ENCODE results near the gene ZNF71. TPM values are rescaled to one million over a fixed set of nuclear protein-coding genes. Genes with fewer than 3 reads are reported as not detected.

Gene ZNF71
- total RNA-seq, 4 donors from 2014 or later = 4.4 to 10.5 (median 5.6) TPM

GRCh38 chr19:56654151-56654550 is 59.0 kb downstream of the ZNF71 start:
- H3K36me3 ChIP-seq = no peaks in the 10 kb centered on the region
- H3K27ac ChIP-seq = no peak overlapping the region
- 80 to 84% methylated on average over 3 of the region's 3 CpGs for WGBS, 2 donors (ENCODE audit: low coverage in 1 of 2)
- intact Hi-C loops (cut with DNase I; ENCODE audit: low total_unique reads) = no loop called here
- H3K4me1 ChIP-seq = no peaks in the 10 kb centered on the region
- no peak overlapping the region for H3K4me3 ChIP-seq
- peaks cover 11 to 19% of the 10 kb centered on the region in 2 donors for H3K9me3 ChIP-seq
- TF ChIP-seq POLR2A (IDR thresholded peaks at IDR 0.05) (no peak), CTCF (IDR thresholded peaks at IDR 0.05) (no peak), EP300 (IDR thresholded peaks at IDR 0.05; ENCODE audit: low read depth) (no peak), POLR2AphosphoS5 (IDR thresholded peaks at IDR 0.05) (no peak)
- in situ Hi-C loops (cut with MboI; ENCODE audit: low pct_ligation_motif_present in 1 of 4, low pct_unique_long_range_greater_than_20kb in 1 of 4, low sequenced_read_pairs in 3 of 4) = no loop called here
- no peaks in the 10 kb centered on the region for H3K27me3 ChIP-seq
- DNase-seq = no peak

DNA sequence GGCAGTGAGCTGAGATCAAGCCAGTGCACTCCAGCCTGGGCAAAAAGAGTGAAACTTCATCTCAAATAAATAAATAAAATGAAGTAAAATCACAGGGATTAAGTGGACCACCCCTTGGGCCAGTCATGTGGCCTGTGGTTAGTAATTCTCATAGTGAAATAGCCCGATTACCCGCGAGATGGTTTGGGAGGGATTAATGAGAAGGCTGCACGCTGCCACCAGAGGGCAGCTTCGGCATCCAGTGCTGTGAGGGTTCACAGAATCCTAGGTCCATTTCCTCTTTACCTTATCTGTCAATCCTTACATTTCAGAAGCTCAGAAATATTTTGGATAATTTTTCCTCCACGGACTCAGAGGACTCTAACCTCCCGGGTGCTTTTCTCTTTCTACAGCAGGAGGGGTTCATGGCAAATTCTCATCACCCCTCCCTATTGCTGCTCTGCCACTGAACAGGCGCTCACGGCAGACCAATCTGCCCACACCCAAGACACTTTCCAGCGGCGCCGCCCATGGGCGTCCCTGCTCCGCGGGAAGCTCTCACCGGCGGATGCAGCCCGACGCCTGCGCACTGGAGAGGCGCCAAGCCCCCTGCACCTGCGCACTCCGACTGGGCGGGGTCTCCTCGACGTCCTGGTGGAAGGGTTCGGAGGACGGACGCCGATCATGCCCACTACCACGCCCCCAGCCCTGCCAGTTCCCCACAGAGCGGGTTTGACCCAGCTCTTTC is 65.4 kb downstream of the ZNF71 start:
- peaks cover 0 to 7% of the 10 kb centered on the region in 2 donors for H3K9me3 ChIP-seq

DNA sequence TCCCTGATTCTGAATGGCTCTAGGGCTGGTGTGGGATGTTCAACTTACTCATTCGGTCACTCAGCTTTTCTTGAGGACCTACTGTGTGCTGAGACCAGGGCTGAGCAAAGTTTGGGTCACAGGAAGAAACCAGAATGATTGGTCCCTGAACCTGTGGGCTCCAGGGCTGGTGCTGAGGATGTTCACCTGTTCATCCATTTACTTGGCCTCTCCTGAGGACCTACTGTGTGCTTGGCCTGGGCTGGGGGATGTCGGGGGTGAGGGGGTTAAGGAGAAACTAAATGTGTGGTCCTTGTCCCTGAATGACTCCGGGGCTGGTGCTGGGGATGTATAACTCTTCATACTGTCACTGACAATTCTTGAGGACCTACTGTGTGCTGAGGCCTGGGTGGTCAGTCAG is 66.1 kb downstream of the ZNF71 start:
- no peaks in the 10 kb centered on the region for H3K4me1 ChIP-seq
- no peaks in the 10 kb centered on the region for H3K27me3 ChIP-seq
- no peak overlapping the region for H3K27ac ChIP-seq
- no peak overlapping the region for H3K4me3 ChIP-seq
- peaks cover 0 to 7% of the 10 kb centered on the region in 2 donors for H3K9me3 ChIP-seq
- intact Hi-C loops (cut with DNase I; ENCODE audit: low total_unique reads) (no loop called here), in situ Hi-C loops (cut with MboI; ENCODE audit: low pct_ligation_motif_present in 1 of 4, low pct_unique_long_range_greater_than_20kb in 1 of 4, low sequenced_read_pairs in 3 of 4) (no loop called here)
- no peaks in the 10 kb centered on the region for H3K36me3 ChIP-seq
- 83 to 89% methylated on average over 1 to 3 of the region's 3 CpGs for WGBS, 2 donors (ENCODE audit: low coverage in 1 of 2)
- TF ChIP-seq CTCF (IDR thresholded peaks at IDR 0.05) (no peak), POLR2AphosphoS5 (IDR thresholded peaks at IDR 0.05) (no peak), POLR2A (IDR thresholded peaks at IDR 0.05) (no peak), EP300 (IDR thresholded peaks at IDR 0.05; ENCODE audit: low read depth) (no peak)
- no peak for DNase-seq

More for the DNA sequence above, 65.4 kb downstream of the ZNF71 start:
- H3K4me3 ChIP-seq = peak overlapping the region in 1 of 4 donors; percentile 15
- no peak overlapping the region for H3K27ac ChIP-seq
- in situ Hi-C loops (cut with MboI; ENCODE audit: low pct_ligation_motif_present in 1 of 4, low pct_unique_long_range_greater_than_20kb in 1 of 4, low sequenced_read_pairs in 3 of 4) (no loop called here), intact Hi-C loops (cut with DNase I; ENCODE audit: low total_unique reads) (no loop called here)
- H3K4me1 ChIP-seq = no peaks in the 10 kb centered on the region
- DNase-seq = no peak
- no peaks in the 10 kb centered on the region for H3K36me3 ChIP-seq
- WGBS, 2 donors (ENCODE audit: low coverage in 1 of 2) = 38 to 44% methylated on average over 5 to 31 of the region's 32 CpGs
- no peaks in the 10 kb centered on the region for H3K27me3 ChIP-seq
- TF ChIP-seq CTCF (IDR thresholded peaks at IDR 0.05) = no peak
- TF ChIP-seq POLR2A (IDR thresholded peaks at IDR 0.05) = no peak
- no peak for TF ChIP-seq EP300 (IDR thresholded peaks at IDR 0.05; ENCODE audit: low read depth)
- no peak for TF ChIP-seq POLR2AphosphoS5 (IDR thresholded peaks at IDR 0.05)

DNA sequence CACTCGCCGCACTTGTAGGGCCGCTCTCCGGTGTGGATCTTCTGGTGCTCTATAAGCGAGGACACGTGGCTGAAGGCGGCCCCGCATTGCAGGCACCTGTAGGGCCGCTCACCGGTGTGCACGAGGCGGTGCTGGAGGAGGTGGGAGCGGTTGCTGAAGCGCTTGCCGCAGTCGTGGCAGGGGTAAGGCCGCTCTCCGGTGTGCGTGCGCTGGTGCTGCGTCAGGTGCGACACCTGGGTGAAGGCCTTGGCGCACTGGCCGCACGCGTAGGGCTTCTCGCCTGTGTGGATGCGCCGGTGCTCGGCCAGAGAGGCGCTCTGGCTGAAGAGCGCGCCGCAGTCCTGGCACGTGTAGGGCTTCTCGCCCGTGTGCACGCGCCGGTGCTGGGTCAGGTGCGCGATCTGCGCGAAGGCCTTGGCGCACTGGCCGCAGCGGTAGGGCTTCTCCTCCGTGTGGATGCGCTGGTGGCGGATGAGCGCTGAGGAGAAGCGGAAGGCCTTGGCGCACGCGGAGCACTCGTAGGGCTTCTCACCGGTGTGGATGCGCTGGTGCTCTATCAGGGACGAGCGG is 68.9 kb downstream of the ZNF71 start:
- no peak for TF ChIP-seq CTCF (IDR thresholded peaks at IDR 0.05)
- no peak for TF ChIP-seq EP300 (IDR thresholded peaks at IDR 0.05; ENCODE audit: low read depth)
- TF ChIP-seq POLR2A (IDR thresholded peaks at IDR 0.05) = no peak
- no peak for TF ChIP-seq POLR2AphosphoS5 (IDR thresholded peaks at IDR 0.05)
- in situ Hi-C loops (cut with MboI; ENCODE audit: low pct_ligation_motif_present in 1 of 4, low pct_unique_long_range_greater_than_20kb in 1 of 4, low sequenced_read_pairs in 3 of 4) = no loop called here

More for the DNA sequence above, 68.9 kb downstream of the ZNF71 start:
- H3K4me3 ChIP-seq = no peak overlapping the region
- H3K27me3 ChIP-seq = no peaks in the 10 kb centered on the region
- no peak overlapping the region for H3K27ac ChIP-seq
- no peaks in the 10 kb centered on the region for H3K9me3 ChIP-seq
- no peaks in the 10 kb centered on the region for H3K36me3 ChIP-seq
- DNase-seq = no peak
- intact Hi-C loops (cut with DNase I; ENCODE audit: low total_unique reads) = no loop called here
- H3K4me1 ChIP-seq = no peaks in the 10 kb centered on the region
- WGBS, 2 donors (ENCODE audit: low coverage in 1 of 2) = 83 to 88% methylated on average over 13 to 51 of the region's 60 CpGs

Data from transverse colon (tissue), 4 donors.